Loucy (cell line): ENCODE measurements around the gene TWNK.

Experiments
- H2AFZ ChIP-seq: fragments of 200-600 bp; sonication (generic); 2 replicates; pipeline ENCODE4 v1.6.0; 2016; ENCODE audit warnings: antibody characterized with exemption, mild to moderate bottlenecking, low read length, moderate library complexity
- H3F3A ChIP-seq: fragments of 200-600 bp; 2 replicates; pipeline ENCODE4 v1.6.0; 2016; ENCODE audit warnings: antibody characterized with exemption, low read depth, mild to moderate bottlenecking
- H3K27me3 ChIP-seq: fragments of 200-600 bp; sonication (generic); 2 replicates; pipeline ENCODE4 v1.6.1; 2014; ENCODE audit warnings: low read length, mild to moderate bottlenecking; ENCODE audit not compliant: insufficient read depth, poor library complexity, severe bottlenecking
- H3K36me3 ChIP-seq: fragments of 200-600 bp; sonication (generic); 2 replicates; pipeline ENCODE4 v1.6.1; 2016; ENCODE audit warnings: low read length; ENCODE audit not compliant: insufficient read depth
- H3K4me1 ChIP-seq: fragments of 200-600 bp; sonication (generic); 2 replicates; pipeline ENCODE4 v1.5.1; 2014; ENCODE audit warnings: low read length, mild to moderate bottlenecking; ENCODE audit not compliant: insufficient read depth, poor library complexity, severe bottlenecking
- H3K4me2 ChIP-seq: fragments of 200-600 bp; sonication (generic); 2 replicates; pipeline ENCODE4 v1.6.0; 2014; ENCODE audit warnings: antibody characterized with exemption, low read length, low read depth, mild to moderate bottlenecking; ENCODE audit not compliant: poor library complexity, severe bottlenecking
- H3K4me3 ChIP-seq: fragments of 200-600 bp; sonication (generic); 2 replicates; pipeline ENCODE4 v1.5.1; 2014; ENCODE audit warnings: low read length, mild to moderate bottlenecking, mixed read lengths; ENCODE audit not compliant: poor library complexity, severe bottlenecking
- H3K79me2 ChIP-seq: fragments of 200-600 bp; sonication (generic); 2 replicates; pipeline ENCODE4 v1.6.1; 2014; ENCODE audit warnings: low read length; ENCODE audit not compliant: insufficient read depth
- H3K9ac ChIP-seq: fragments of 200-600 bp; sonication (generic); 2 replicates; pipeline ENCODE4 v1.6.0; 2014; ENCODE audit warnings: mild to moderate bottlenecking, low read depth, low read length, moderate library complexity; ENCODE audit not compliant: poor library complexity, severe bottlenecking
- H3K9me2 ChIP-seq: fragments of 200-600 bp; sonication (generic); replicated peaks from 2 replicates; pipeline ENCODE4 v1.6.1; 2016; ENCODE audit warnings: low read depth, low read length, mixed read lengths
- H3K9me3 ChIP-seq: fragments of 200-600 bp; sonication (generic); 2 replicates; pipeline ENCODE4 v1.6.1; 2014; ENCODE audit warnings: mild to moderate bottlenecking, antibody characterized with exemption, low read length, low read depth; ENCODE audit not compliant: insufficient read depth
- H4K20me1 ChIP-seq: fragments of 200-600 bp; sonication (generic); 2 replicates; pipeline ENCODE4 v1.6.0; 2014; ENCODE audit warnings: antibody characterized with exemption, low read length, mild to moderate bottlenecking; ENCODE audit not compliant: insufficient read depth, poor library complexity, severe bottlenecking
- CTCF ChIP-seq: fragments of 200-600 bp; sonication (generic); conservative IDR thresholded peaks from 2 replicates; pipeline ENCODE4 v1.5.1; 2014; ENCODE audit warnings: mild to moderate bottlenecking, antibody characterized with exemption, low read length
- EZH2phosphoT487 ChIP-seq: fragments of 200-600 bp; IDR thresholded peaks from 2 replicates; pipeline ENCODE4 v1.6.1; 2018; ENCODE audit warnings: antibody characterized with exemption, mild to moderate bottlenecking, moderate library complexity, borderline replicate concordance

TWNK gene

GRCh38 chr10:100982916-100983830, 4.2 kb upstream of the TWNK start:
- Histone ChIP-seq H2AFZ (no peak overlapping the region), H4K20me1 (peaks cover 15% of the 10 kb centered on the region), H3F3A (no peaks in the 10 kb centered on the region), H3K4me3 (no peak overlapping the region), H3K27me3 (no peaks in the 10 kb centered on the region), H3K4me2 (no peak overlapping the region), H3K9me2 (no peaks in the 10 kb centered on the region), H3K36me3 (no peaks in the 10 kb centered on the region), H3K9ac (no peak overlapping the region), H3K4me1 (peaks cover 17% of the 10 kb centered on the region), H3K9me3 (no peaks in the 10 kb centered on the region), H3K79me2 (peaks cover 29% of the 10 kb centered on the region)
- TF ChIP-seq CTCF (no peak), EZH2phosphoT487 (no peak)

GRCh38 chr10:100983868-100984671, 3.3 kb upstream of the TWNK start:
- Histone ChIP-seq H3K36me3 (no peaks in the 10 kb centered on the region), H3K4me1 (peaks cover 26% of the 10 kb centered on the region), H3K79me2 (peaks cover 38% of the 10 kb centered on the region), H4K20me1 (peaks cover 23% of the 10 kb centered on the region), H3K9ac (no peak overlapping the region), H2AFZ (no peak overlapping the region), H3K27me3 (no peaks in the 10 kb centered on the region), H3K4me3 (no peak overlapping the region), H3K9me2 (no peaks in the 10 kb centered on the region), H3K4me2 (no peak overlapping the region), H3F3A (no peaks in the 10 kb centered on the region), H3K9me3 (no peaks in the 10 kb centered on the region)
- no peak for TF ChIP-seq CTCF
- no peak for TF ChIP-seq EZH2phosphoT487

GRCh38 chr10:100984672-100985177, 2.6 kb upstream of the TWNK start:
- H3F3A ChIP-seq = no peaks in the 10 kb centered on the region
- no peak overlapping the region for H2AFZ ChIP-seq
- no peak overlapping the region for H3K4me2 ChIP-seq
- no peaks in the 10 kb centered on the region for H3K36me3 ChIP-seq
- TF ChIP-seq EZH2phosphoT487 (no peak), CTCF (no peak)
- H3K4me3 ChIP-seq = no peak overlapping the region
- no peaks in the 10 kb centered on the region for H3K9me3 ChIP-seq
- peaks cover 23% of the 10 kb centered on the region for H4K20me1 ChIP-seq
- H3K27me3 ChIP-seq = no peaks in the 10 kb centered on the region
- peaks cover 32% of the 10 kb centered on the region for H3K4me1 ChIP-seq
- peaks cover 44% of the 10 kb centered on the region for H3K79me2 ChIP-seq
- no peaks in the 10 kb centered on the region for H3K9me2 ChIP-seq
- peak overlapping the region; percentile 1 for H3K9ac ChIP-seq
